AG04450 (cell line): ENCODE data around the gene HSPB8. TPM values are rescaled to one million over a fixed set of nuclear protein-coding genes. Genes with fewer than 3 reads are reported as not detected.

Experiments used
- CTCF ChIA-PET: fragments of 300-600, 350-600 bp; formaldehyde crosslinking; extraction: SDS; loops from one replicate; lab custom pipeline; 2022; ENCODE audit warnings: antibody characterized with exemption, inconsistent platforms; lab: Charles Lee
- POLR2A ChIA-PET: fragments of 350-600 bp; formaldehyde crosslinking; extraction: SDS; loops from one replicate; lab custom pipeline; 2021; ENCODE audit warnings: antibody characterized with exemption, inconsistent platforms; lab: Yijun Ruan, JAX
- DNase-seq: peaks from one replicate; pipeline ENCODE4 v3.0.0-alpha.2; 2011; ENCODE audit warnings: low read depth, low spot score
- H3K27ac ChIP-seq: one replicate; pipeline ENCODE4 v1.5.1; 2012; ENCODE audit warnings: low read depth, low read length, control low read depth
- H3K27me3 ChIP-seq: one replicate; pipeline ENCODE4 v1.6.0; 2012; ENCODE audit warnings: low read length; ENCODE audit not compliant: control insufficient read depth, insufficient read depth
- H3K4me3 ChIP-seq: 2 replicates; pipeline ENCODE4 v1.5.1; 2011; ENCODE audit warnings: mild to moderate bottlenecking, low read depth, low read length, control low read depth
- H3K9me3 ChIP-seq: 2 replicates; pipeline ENCODE4 v1.5.1; 2012; ENCODE audit warnings: low read length; ENCODE audit not compliant: control insufficient read depth, insufficient read depth
- CTCF ChIP-seq: IDR thresholded peaks from 2 replicates; pipeline ENCODE4 v1.5.1; 2011; ENCODE audit warnings: low read depth, low read length, control low read depth, inconsistent platforms
- polyA plus RNA-seq: library from polyadenylated mRNA; depleted of rRNA; stranded (reverse); fragments of >200 nt; gene quantifications from 2 replicates; pipeline ENCODE4 v1.2.3, GENCODE V29; 2011

Gene HSPB8
- polyA plus RNA-seq, 1 experiment: 34.3 TPM

GRCh38 chr12:119168721-119169120 lies 10.0 kb upstream of the HSPB8 start:
- TF ChIP-seq CTCF: no peak
- Histone ChIP-seq H3K27me3 (peaks cover 7% of the 10 kb centered on the region), H3K9me3 (no peaks in the 10 kb centered on the region), H3K4me3 (no peak overlapping the region), H3K27ac (no peak overlapping the region)
- ChIA-PET CTCF (interaction anchor here (1.2 kb wide), 1 partner anchor 244 kb away, joined by 4 read pairs; no protein-coding TSS in a partner anchor), POLR2A (interaction anchor here (1.3 kb wide), 1 partner anchor 10 kb away, joined by 3 read pairs; the partner anchor contains the start of gene HSPB8)
- DNase-seq: no peak

- CTCF ChIA-PET: interaction anchor here (1.2 kb wide), 1 partner anchor 244 kb away, joined by 4 read pairs; no protein-coding TSS in a partner anchor
- no peak overlapping the region for H3K4me3 ChIP-seq
- peaks cover 5% of the 10 kb centered on the region for H3K27me3 ChIP-seq
- H3K9me3 ChIP-seq: no peaks in the 10 kb centered on the region
- no peak overlapping the region for H3K27ac ChIP-seq
- no peak for DNase-seq
- no peak for TF ChIP-seq CTCF
- POLR2A ChIA-PET: interaction anchor here (1.3 kb wide), 1 partner anchor 10 kb away, joined by 3 read pairs; the partner anchor contains the start of gene HSPB8
Observed at GRCh38 chr12:119169150-119169549, 9.6 kb upstream of the HSPB8 start.

GRCh38 chr12:119171291-119171690 lies 7.4 kb upstream of the HSPB8 start:
- Histone ChIP-seq H3K9me3 (no peaks in the 10 kb centered on the region), H3K4me3 (no peak overlapping the region), H3K27ac (no peak overlapping the region), H3K27me3 (peaks cover 2% of the 10 kb centered on the region)
- DNase-seq: no peak
- CTCF ChIA-PET: no interaction called here
- no peak for TF ChIP-seq CTCF
- POLR2A ChIA-PET: no interaction called here

DNA sequence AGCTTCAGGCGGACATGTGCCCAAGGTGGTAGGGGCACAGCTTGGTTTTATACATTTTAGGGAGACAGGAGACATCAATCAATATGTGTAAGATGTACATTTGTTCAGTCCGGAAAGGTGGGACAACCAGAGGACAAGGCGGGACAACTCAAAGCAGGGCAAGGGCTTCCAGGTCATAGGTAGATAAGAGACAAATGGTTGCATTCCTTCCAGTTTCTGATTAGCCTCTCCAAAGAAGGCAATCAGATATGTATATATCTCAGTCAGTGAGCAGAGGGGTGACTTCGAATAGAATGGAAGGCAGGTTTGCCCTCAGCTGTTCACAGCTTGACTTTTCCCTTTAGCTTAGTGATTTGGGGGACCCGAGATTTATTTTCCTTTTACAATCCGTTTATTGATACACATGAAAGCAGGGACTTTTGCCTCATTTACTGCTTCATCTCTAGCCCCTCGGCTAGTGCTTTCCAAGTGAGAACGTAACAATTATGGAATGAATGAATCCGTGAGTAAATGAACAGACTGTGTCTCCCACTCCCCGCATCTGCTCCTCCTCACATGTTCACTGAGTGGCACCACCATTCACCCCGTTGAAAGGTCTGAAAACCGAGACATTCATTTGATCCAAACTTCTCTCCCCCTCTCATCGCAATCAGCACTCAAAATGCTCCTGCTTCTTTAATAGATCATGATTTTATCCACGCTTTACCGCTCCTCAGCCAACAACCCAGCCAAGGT lies 6.9 kb upstream of the HSPB8 start:
- no peaks in the 10 kb centered on the region for H3K9me3 ChIP-seq
- POLR2A ChIA-PET: no interaction called here
- H3K27me3 ChIP-seq: peaks cover 2% of the 10 kb centered on the region
- H3K27ac ChIP-seq: no peak overlapping the region
- no peak for TF ChIP-seq CTCF
- H3K4me3 ChIP-seq: no peak overlapping the region
- no peak for DNase-seq
- CTCF ChIA-PET: no interaction called here

- no peaks in the 10 kb centered on the region; the same call in 1 of the 2 replicates for H3K9me3 ChIP-seq
- peaks cover under 1% of the 10 kb centered on the region for H3K27me3 ChIP-seq
- H3K27ac ChIP-seq: no peak overlapping the region
- ChIA-PET CTCF (no interaction called here), POLR2A (no interaction called here)
- no peak for TF ChIP-seq CTCF
- no peak for DNase-seq
- no peak overlapping the region for H3K4me3 ChIP-seq
Observed at GRCh38 chr12:119175081-119175480, 3.6 kb upstream of the HSPB8 start.
